H9 (cell line): ENCODE measurements around the gene BEST1. TPM values are rescaled to one million over a fixed set of nuclear protein-coding genes. Genes with fewer than 3 reads are reported as not detected.

Source experiments
- DNase-seq: peaks from one replicate; pipeline ENCODE4 v3.0.0-alpha.2; 2017
- H2AFZ ChIP-seq: one replicate; pipeline ENCODE4 v1.6.1; 2013; ENCODE audit warnings: mild to moderate bottlenecking, low read length, control low read depth, moderate library complexity
- H2AK5ac ChIP-seq: 2 replicates; pipeline ENCODE4 v1.6.1; 2013; ENCODE audit warnings: low read length, control low read depth, mixed read lengths; ENCODE audit not compliant: insufficient read length
- H2BK120ac ChIP-seq: one replicate; pipeline ENCODE4 v1.6.1; 2013; ENCODE audit warnings: low read depth, mild to moderate bottlenecking, low read length, control low read depth, inconsistent platforms; ENCODE audit not compliant: poor library complexity, severe bottlenecking
- H2BK12ac ChIP-seq: 2 replicates; pipeline ENCODE4 v1.6.1; 2013; ENCODE audit warnings: low read length, control low read depth, mixed read lengths, low read depth; ENCODE audit not compliant: insufficient read length
- H2BK15ac ChIP-seq: 2 replicates; pipeline ENCODE4 v1.6.1; 2013; ENCODE audit warnings: low read depth, low read length, control low read depth
- H2BK20ac ChIP-seq: one replicate; pipeline ENCODE4 v1.6.1; 2013; ENCODE audit warnings: low read depth, mild to moderate bottlenecking, low read length, control low read depth, inconsistent platforms; ENCODE audit not compliant: poor library complexity, severe bottlenecking
- H2BK5ac ChIP-seq: 2 replicates; pipeline ENCODE4 v1.6.1; 2013; ENCODE audit warnings: low read length, control low read depth, mixed read lengths; ENCODE audit not compliant: insufficient read length
- H3K14ac ChIP-seq: 2 replicates; pipeline ENCODE4 v1.6.1; 2013; ENCODE audit warnings: low read length, control low read depth; ENCODE audit not compliant: insufficient read depth
- H3K18ac ChIP-seq: 2 replicates; pipeline ENCODE4 v1.6.1; 2013; ENCODE audit warnings: low read depth, mild to moderate bottlenecking, mixed read lengths, low read length, control low read depth; ENCODE audit not compliant: insufficient read length
- H3K23ac ChIP-seq: 2 replicates; pipeline ENCODE4 v1.6.1; 2013; ENCODE audit warnings: low read length, control low read depth, mixed read lengths, low read depth; ENCODE audit not compliant: insufficient read length
- H3K23me2 ChIP-seq: 2 replicates; pipeline ENCODE4 v1.6.1; 2013; ENCODE audit warnings: low read depth, mild to moderate bottlenecking, mixed read lengths, low read length, control low read depth; ENCODE audit not compliant: insufficient read length, poor library complexity, severe bottlenecking
- H3K27ac ChIP-seq: 2 replicates; pipeline ENCODE4 v1.5.1; 2013; ENCODE audit warnings: low read length, control low read depth, mixed read lengths, low read depth; ENCODE audit not compliant: insufficient read length
- H3K27me3 ChIP-seq: 2 replicates; pipeline ENCODE4 v1.6.1; 2013; ENCODE audit warnings: low read length, control low read depth, inconsistent platforms; ENCODE audit not compliant: insufficient read depth
- H3K4ac ChIP-seq: 2 replicates; pipeline ENCODE4 v1.6.1; 2013; ENCODE audit warnings: low read depth, mild to moderate bottlenecking, control low read depth, inconsistent platforms, low read length, moderate library complexity
- H3K4me1 ChIP-seq: 2 replicates; pipeline ENCODE4 v1.6.1; 2013; ENCODE audit warnings: low read length, control low read depth, inconsistent platforms; ENCODE audit not compliant: insufficient read depth
- H3K4me2 ChIP-seq: 2 replicates; pipeline ENCODE4 v1.6.1; 2013; ENCODE audit warnings: low read length, control low read depth, mixed read lengths; ENCODE audit not compliant: insufficient read length, insufficient read depth
- H3K56ac ChIP-seq: 2 replicates; pipeline ENCODE4 v1.6.1; 2013; ENCODE audit warnings: low read depth, mild to moderate bottlenecking, mixed read lengths, low read length, control low read depth; ENCODE audit not compliant: insufficient read length
- H3K79me1 ChIP-seq: 2 replicates; pipeline ENCODE4 v1.6.1; 2013; ENCODE audit warnings: low read depth, mild to moderate bottlenecking, moderate library complexity, low read length, control low read depth, inconsistent platforms; ENCODE audit not compliant: insufficient read depth, poor library complexity, severe bottlenecking
- H3K79me2 ChIP-seq: 2 replicates; pipeline ENCODE4 v1.6.1; 2013; ENCODE audit warnings: low read length, control low read depth, inconsistent platforms; ENCODE audit not compliant: insufficient read depth
- H3K9ac ChIP-seq: 2 replicates; pipeline ENCODE4 v1.6.1; 2013; ENCODE audit warnings: low read length, control low read depth, mixed read lengths; ENCODE audit not compliant: insufficient read length; ENCODE audit errors: extremely low read depth
- H3K9me3 ChIP-seq: one replicate; pipeline ENCODE4 v1.6.1; 2013; ENCODE audit warnings: low read depth, low read length, inconsistent platforms; ENCODE audit not compliant: control insufficient read depth
- H3T11ph ChIP-seq: one replicate; pipeline ENCODE4 v1.6.1; 2013; ENCODE audit warnings: mild to moderate bottlenecking, low read length, control low read depth, inconsistent platforms
- H4K20me1 ChIP-seq: one replicate; pipeline ENCODE4 v1.6.1; 2013; ENCODE audit not compliant: control insufficient read depth, insufficient read length, insufficient read depth
- H4K5ac ChIP-seq: 2 replicates; pipeline ENCODE4 v1.6.1; 2013; ENCODE audit warnings: low read depth, mild to moderate bottlenecking, mixed read lengths, low read length, control low read depth; ENCODE audit not compliant: insufficient read length
- H4K8ac ChIP-seq: replicated peaks from 2 replicates; pipeline ENCODE4 v1.6.1; 2013; ENCODE audit warnings: low read length, control low read depth, mixed read lengths, low read depth; ENCODE audit not compliant: insufficient read length
- H4K91ac ChIP-seq: 2 replicates; pipeline ENCODE4 v1.6.1; 2013; ENCODE audit warnings: low read depth, mild to moderate bottlenecking, moderate library complexity, mixed read lengths, low read length, control low read depth; ENCODE audit not compliant: insufficient read length
- H3K27ac Mint-ChIP-seq, 3 experiments: 2 replicates in 2 of 3; 3 replicates in 1 of 3; pipeline ENCODE4 v1.8.0; 2020 to 2021; ENCODE audit warnings: mixed read lengths in 3 of 3, mild to moderate bottlenecking in 1 of 3, moderate library complexity in 1 of 3
- H3K27me3 Mint-ChIP-seq: 2 replicates; pipeline ENCODE4 v1.8.0; 2021; ENCODE audit warnings: low read depth, mild to moderate bottlenecking, moderate library complexity, mixed read lengths
- H3K36me3 Mint-ChIP-seq, 3 experiments: 2 replicates in 2 of 3; 3 replicates in 1 of 3; pipeline ENCODE4 v1.8.0; 2020 to 2021; ENCODE audit warnings: low read depth in 3 of 3, mixed read lengths in 3 of 3; ENCODE audit not compliant: insufficient read depth in 1 of 3
- H3K4me1 Mint-ChIP-seq, 2 experiments: 2 replicates each; pipeline ENCODE4 v1.8.0; 2020; ENCODE audit warnings: mixed read lengths in 2 of 2
- H3K4me3 Mint-ChIP-seq, 2 experiments: 2 replicates in 1 of 2; 3 replicates in 1 of 2; pipeline ENCODE4 v1.8.0; 2020 to 2021; ENCODE audit warnings: mild to moderate bottlenecking in 2 of 2, mixed read lengths in 2 of 2, moderate library complexity in 1 of 2
- H3K9me3 Mint-ChIP-seq, 2 experiments: 2 replicates in 1 of 2; 3 replicates in 1 of 2; pipeline ENCODE4 v1.8.0; 2020; ENCODE audit warnings: mild to moderate bottlenecking in 2 of 2, mixed read lengths in 2 of 2, moderate library complexity in 1 of 2
- CTCF ChIP-seq: fragments of 200-600 bp; sonication (generic); conservative IDR thresholded peaks from 3 replicates; pipeline ENCODE4 v1.8.0; 2021; ENCODE audit warnings: antibody characterized with exemption, mild to moderate bottlenecking
- WGBS: extraction: QIAGEN DNeasy Blood & Tissue Kit; methylation state at CpG from one replicate; pipeline ENCODE4 v1.1.7; 2013; ENCODE audit warnings: missing lambda C conversion rate, low lambda C conversion rate, mixed read lengths; ENCODE audit not compliant: insufficient read length; ENCODE audit errors: extremely low coverage; 5-methylcytosine and 5-hydroxymethylcytosine counted together
- total RNA-seq: library from RNA; stranded (reverse); gene quantifications from 2 replicates; pipeline ENCODE4 v1.2.1, GENCODE V29; 2021

The BEST1 gene
- total RNA-seq, 1 experiment from 2014 or later: 0.24 TPM

DNA sequence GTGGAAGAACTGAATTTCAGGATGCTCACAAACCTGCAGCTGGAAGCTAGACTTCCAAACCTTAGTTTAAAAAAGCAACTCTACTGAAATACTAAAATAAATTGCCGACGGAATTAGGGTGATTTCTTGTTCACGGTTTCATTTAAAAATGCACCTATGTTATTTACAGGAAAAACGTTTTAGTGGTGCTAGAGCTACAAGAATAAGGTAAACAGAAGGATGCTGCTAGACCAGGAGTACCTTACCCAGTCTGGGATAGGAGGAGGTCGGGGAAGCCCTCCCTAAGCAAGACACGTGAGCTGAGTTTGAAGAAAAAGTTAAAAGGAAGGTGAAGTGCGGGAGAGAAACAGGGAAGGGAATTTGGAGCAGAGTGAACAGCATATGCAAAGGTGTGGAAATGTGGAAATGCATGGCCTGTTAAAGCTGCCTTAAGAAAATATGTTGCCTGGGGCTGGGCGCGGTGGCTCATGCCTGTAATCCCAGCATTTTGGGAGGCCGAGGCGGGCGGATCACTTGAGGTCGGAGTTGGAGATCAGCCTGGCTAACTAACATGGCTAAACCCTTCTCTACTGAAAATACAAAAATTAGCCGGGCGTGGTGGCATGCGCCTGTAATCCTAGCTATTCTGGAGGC lies 18.7 kb downstream of the BEST1 start:
- Histone ChIP-seq H3K56ac (no peak overlapping the region), H3K9me3 (no peaks in the 10 kb centered on the region), H4K8ac (no peak overlapping the region), H3T11ph (no peak overlapping the region), H3K9ac (peak overlapping the region; percentile 97), H3K4ac (no peak overlapping the region), H2BK120ac (no peak overlapping the region), H3K79me1 (peaks cover 4% of the 10 kb centered on the region), H2AK5ac (no peak overlapping the region), H3K4me1 (peaks cover 12% of the 10 kb centered on the region; the same call in 1 of the 2 replicates), H2AFZ (no peak overlapping the region), H3K27me3 (no peaks in the 10 kb centered on the region), H3K27ac (no peak overlapping the region), H2BK20ac (no peak overlapping the region), H3K18ac (no peak overlapping the region), H3K14ac (no peak overlapping the region), H3K79me2 (peaks cover 14% of the 10 kb centered on the region), H2BK12ac (no peak overlapping the region), H4K5ac (no peak overlapping the region), H3K4me2 (peak overlapping the region; percentile 89), H2BK5ac (no peak overlapping the region), H3K23ac (no peak overlapping the region), H4K20me1 (no peaks in the 10 kb centered on the region), H4K91ac (no peak overlapping the region), H2BK15ac (no peak overlapping the region), H3K23me2 (peaks cover 16% of the 10 kb centered on the region)
- H3K4me1 Mint-ChIP-seq: peaks cover 46 to 56% of the 10 kb centered on the region in 2 experiments
- H3K4me3 Mint-ChIP-seq: peak overlapping the region; percentile 91 to 94
- no peaks in the 10 kb centered on the region for H3K9me3 Mint-ChIP-seq
- peak overlapping the region in 2 of 3 experiments; percentile 23 to 98; a peak in 1 of 7 replicates for H3K27ac Mint-ChIP-seq
- peaks cover 1% of the 10 kb centered on the region; the same call in 1 of the 2 replicates for H3K27me3 Mint-ChIP-seq
- WGBS: no CpG with 5 or more reads among the region's 16 CpGs
- TF ChIP-seq CTCF: no peak
- peaks cover 22 to 32% (median 29%) of the 10 kb centered on the region in 3 experiments; a peak in 6 of 7 replicates for H3K36me3 Mint-ChIP-seq
- DNase-seq: no peak
